Measurements from ENCODE around the gene TLE2. TPM values are rescaled to one million over a fixed set of nuclear protein-coding genes. Genes with fewer than 3 reads are reported as not detected.
"Not testable (repeated sequence)": the region's sequence is repeated elsewhere in the genome, so short reads cannot be mapped to it uniquely, and the experiment has no call there.

TLE2 gene
- total RNA-seq, 8 experiments from 2014 or later = 0.13 to 11.8 (median 4.4) TPM; not detected in 2

DNA sequence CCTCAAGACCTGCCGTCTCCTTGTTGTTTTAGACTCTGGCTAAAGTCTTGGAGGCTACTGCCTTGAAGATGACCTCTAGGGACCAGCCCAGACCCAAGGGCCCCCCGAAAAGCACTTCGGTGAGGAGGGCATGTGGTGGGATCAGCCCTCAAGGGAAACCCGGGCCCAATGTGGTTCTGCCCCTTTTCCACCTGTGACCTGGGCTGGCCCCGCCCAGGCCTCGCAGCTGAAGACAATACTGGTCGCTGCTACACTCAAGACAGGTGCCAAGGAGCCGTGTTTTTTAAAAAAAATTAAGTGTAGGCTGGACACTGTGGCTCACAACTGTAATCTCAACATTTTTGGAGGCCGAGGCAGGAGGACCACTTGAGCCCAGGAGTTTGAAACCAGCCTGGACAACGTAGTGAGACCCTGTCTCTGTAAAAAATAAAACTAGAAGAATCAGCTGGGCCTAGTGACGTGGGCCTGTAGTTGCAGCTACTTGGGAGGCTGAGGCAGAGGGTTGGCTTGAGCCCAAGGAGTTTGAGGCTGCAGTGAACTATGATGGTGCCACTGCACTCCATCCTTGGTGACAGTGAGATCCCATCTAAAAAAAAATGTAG lies 50.8 kb downstream of the TLE2 start:
- H3K4me3 ChIP-seq = no peak overlapping the region
- ATAC-seq (replicated peaks in 6 of 8) = no peak
- H3K4me1 ChIP-seq (replicated peaks in 1 of 2) = peaks cover 9 to 24% of the 10 kb centered on the region in 2 donors
- in situ Hi-C loops (cut with MboI; ENCODE audit: low pct_unique_long_range_greater_than_20kb in 2 of 9, low sequenced_read_pairs in 9 of 9, unreplicated experiment in 9 of 9) = no loop called here
- no peak overlapping the region for H3K27ac ChIP-seq
- 71 to 85% (median 73%) methylated on average over 3 to 5 of the region's 11 CpGs; no CpG with 5 or more reads in 5 of the 10 experiments for WGBS, 10 experiments

DNA sequence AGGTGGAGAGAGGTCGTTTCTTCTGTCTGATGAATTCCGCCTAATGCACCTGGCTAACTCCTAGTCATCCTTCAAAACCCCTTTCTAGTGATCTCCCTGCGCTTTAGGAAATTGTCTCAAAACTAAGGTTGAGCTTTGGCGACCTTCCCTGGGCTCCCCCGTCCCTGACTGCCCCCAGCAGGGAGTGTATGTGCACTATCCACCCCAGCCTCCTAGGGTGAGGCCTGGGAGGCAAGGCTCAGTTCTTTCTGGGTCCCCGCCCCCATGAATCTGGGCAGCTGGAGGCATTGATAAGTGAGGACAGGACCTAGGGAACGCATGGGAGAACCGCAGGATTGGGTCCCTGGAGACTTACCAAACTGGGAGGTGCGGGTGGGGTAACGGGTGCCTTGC lies 51.3 kb downstream of the TLE2 start:
- peaks cover 5 to 18% of the 10 kb centered on the region in 2 donors for H3K4me1 ChIP-seq (replicated peaks in 1 of 2)
- no peak overlapping the region for H3K27ac ChIP-seq
- ATAC-seq (replicated peaks in 6 of 8) = peak in 5 of 8 experiments; percentile 5 to 30 (median 14)
- peak overlapping the region in 3 of 5 donors; percentile 16 to 39 (median 19) for H3K4me3 ChIP-seq
- in situ Hi-C loops (cut with MboI; ENCODE audit: low pct_unique_long_range_greater_than_20kb in 2 of 9, low sequenced_read_pairs in 9 of 9, unreplicated experiment in 9 of 9) = no loop called here
- WGBS, 10 experiments = 7 to 72% (median 40%) methylated on average over 1 to 6 of the region's 10 CpGs; no CpG with 5 or more reads in 7 of the 10 experiments

DNA sequence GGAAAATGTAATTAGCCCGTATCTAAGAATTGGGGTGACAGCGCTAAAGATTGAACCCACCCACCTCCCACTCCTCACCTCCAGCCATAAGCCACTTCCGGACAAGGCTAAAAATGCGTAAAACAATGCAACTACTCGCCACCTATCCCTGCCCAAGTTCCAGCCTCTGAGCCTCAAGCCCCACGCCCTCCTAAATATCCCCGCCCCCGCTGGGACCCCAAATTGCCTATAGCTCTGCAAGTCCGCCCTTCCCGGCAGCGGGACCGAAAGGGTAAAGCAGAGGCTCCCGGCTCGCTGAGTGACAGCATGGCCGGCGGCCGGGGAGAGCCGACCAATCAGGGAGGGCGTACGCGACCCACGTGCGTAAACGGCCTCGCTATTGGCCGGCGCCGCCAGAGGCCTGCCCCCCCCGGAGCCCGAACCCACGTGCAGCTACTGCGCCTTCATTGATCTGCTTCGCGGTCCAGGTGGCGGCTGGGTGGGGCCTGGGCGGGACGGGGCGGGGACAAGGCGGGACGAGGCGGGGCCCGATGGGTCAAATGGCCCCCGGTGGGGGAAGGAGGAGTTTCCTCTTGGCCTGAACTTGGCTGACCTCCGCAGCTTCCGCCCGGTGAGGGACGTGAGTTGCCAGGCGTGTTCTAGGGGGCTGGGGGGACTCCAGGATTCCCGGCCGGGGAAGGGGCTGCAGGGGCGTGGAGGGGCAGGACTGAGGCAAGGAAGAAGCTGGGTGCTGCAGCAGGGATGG lies 51.9 kb downstream of the TLE2 start, which contains the start of gene TLE6:
TSS of gene TLE6 (plus strand) at position 564 of the 745 bp plus-strand sequence. CDS start 670 bp downstream, outside the sequence.
- in situ Hi-C loops (cut with MboI; ENCODE audit: low pct_unique_long_range_greater_than_20kb in 2 of 9, low sequenced_read_pairs in 9 of 9, unreplicated experiment in 9 of 9) = no loop called here
- WGBS, 10 experiments = 0 to 7% (median 0%) methylated on average over 1 to 3 of the region's 51 CpGs; no CpG with 5 or more reads in 3 of the 10 experiments
- H3K27ac ChIP-seq = no peak within 1 kb of the TSS

DNA sequence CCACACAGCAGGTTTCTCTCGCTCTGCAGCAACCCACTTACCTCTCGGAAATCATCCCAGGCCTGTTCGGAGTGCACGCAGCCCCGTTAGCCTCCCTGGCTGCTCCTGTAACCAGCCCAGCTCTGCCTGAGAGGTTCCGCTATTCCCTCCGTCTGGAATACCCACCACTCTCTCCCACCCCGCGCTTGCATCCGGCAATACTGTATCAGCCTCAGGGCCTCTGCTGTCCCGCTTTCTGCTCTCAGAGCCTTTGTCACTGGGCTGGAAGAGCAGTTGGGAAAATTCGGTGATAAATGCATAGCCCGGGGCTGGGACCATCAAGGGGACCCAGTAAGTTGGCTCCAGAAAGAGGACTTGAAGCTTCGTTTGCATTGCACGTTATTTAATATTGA lies 52.5 kb downstream of the TLE2 start:
- Histone ChIP-seq H3K4me1 (replicated peaks in 1 of 2) (peaks cover 4 to 14% of the 10 kb centered on the region in 2 donors), H3K27ac (no peak overlapping the region), H3K4me3 (peak overlapping the region in 4 of 5 donors; percentile 10 to 39 (median 23))
- ATAC-seq (replicated peaks in 6 of 8) = peak in 4 of 8 experiments; percentile 2 to 9 (median 4)
- 0 to 12% (median 0%) methylated on average over 1 to 10 of the region's 15 CpGs; no CpG with 5 or more reads in 1 of the 10 experiments for WGBS, 10 experiments
- in situ Hi-C loops (cut with MboI; ENCODE audit: low pct_unique_long_range_greater_than_20kb in 2 of 9, low sequenced_read_pairs in 9 of 9, unreplicated experiment in 9 of 9) = no loop called here

More for the DNA sequence above, 51.9 kb downstream of the TLE2 start, which contains the start of gene TLE6:
- Histone ChIP-seq H3K4me3 (peak within 1 kb of the TSS in 4 of 5 donors; percentile 10 to 39 (median 23)), H3K4me1 (replicated peaks in 1 of 2) (peaks cover 4 to 14% of the 10 kb centered on the region in 2 donors)
- ATAC-seq (replicated peaks in 6 of 8) = peak; percentile 90 to 98 (median 96)

DNA sequence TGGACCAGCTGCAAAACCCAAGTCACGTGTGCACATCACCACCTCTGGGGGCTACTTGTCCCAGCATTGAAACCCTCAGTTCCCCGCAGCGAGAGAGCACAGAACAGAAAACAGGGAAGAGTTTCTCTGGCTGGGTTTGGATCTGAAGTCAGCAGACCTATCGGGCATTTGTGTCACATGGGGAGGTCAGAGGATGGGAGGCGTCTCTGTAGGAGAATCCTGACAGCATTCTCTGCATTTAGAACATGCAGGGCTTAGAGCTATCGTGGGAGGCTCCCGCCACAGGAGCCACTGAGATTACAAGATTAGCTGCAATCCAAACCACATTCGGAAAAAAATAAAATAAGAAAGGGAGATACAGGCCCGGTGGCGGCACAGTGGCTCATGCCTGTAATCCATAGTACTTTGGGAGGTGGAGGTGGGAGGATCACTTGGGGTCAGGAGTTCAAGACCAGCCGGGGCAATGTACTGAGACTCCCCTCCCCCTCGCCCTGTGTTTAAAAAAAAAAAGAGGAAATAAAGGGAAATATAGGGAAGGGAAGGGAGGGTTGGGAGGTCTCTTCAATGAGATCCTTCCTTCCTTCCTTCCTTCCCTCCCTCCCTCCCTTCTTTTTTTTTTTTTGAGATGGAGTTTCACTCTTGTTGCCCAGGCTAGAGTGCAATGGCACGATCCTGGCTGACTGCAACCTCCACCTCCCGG lies 54.6 kb downstream of the TLE2 start:
- Histone ChIP-seq H3K27ac (no peak overlapping the region), H3K4me1 (replicated peaks in 1 of 2) (peaks cover 4 to 14% of the 10 kb centered on the region in 2 donors), H3K4me3 (no peak overlapping the region)
- in situ Hi-C loops (cut with MboI; ENCODE audit: low pct_unique_long_range_greater_than_20kb in 2 of 9, low sequenced_read_pairs in 9 of 9, unreplicated experiment in 9 of 9) = loop anchor here in 7 of 9 experiments (25.0 kb wide), 3 partner anchors 138 to 288 kb away; no protein-coding TSS in a partner anchor
- 0 to 65% (median 34%) methylated on average over 1 to 7 of the region's 14 CpGs; no CpG with 5 or more reads in 1 of the 10 experiments for WGBS, 10 experiments
- ATAC-seq (replicated peaks in 6 of 8) = peak in 2 of 8 experiments; percentile 63 to 65

DNA sequence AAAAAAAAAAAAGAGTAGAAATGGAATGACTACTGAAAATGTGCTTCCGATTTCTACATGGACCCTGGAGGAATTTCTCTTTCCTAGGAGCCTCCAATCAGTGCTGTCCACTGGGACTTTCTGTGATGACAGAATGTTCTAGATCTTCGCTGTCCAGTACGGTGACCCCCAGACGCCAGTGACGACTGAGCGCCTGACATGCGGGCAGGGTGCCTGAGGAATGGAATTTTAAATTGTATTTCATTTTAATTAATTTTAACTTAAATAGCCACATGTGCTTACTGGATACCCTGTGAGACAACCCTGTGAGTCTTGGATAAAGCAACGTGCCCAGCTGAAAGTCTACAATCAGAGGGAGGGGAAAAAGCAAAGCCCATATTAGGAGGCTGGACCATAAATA lies 55.9 kb downstream of the TLE2 start:
- Histone ChIP-seq H3K4me3 (no peak overlapping the region), H3K27ac (no peak overlapping the region), H3K4me1 (replicated peaks in 1 of 2) (peaks cover 4 to 16% of the 10 kb centered on the region in 2 donors)
- 55 to 76% (median 67%) methylated on average over 1 to 6 of the region's 8 CpGs; no CpG with 5 or more reads in 3 of the 10 experiments for WGBS, 10 experiments
- in situ Hi-C loops (cut with MboI; ENCODE audit: low pct_unique_long_range_greater_than_20kb in 2 of 9, low sequenced_read_pairs in 9 of 9, unreplicated experiment in 9 of 9) = loop anchor here in 7 of 9 experiments (25.0 kb wide), 3 partner anchors 139 to 289 kb away; no protein-coding TSS in a partner anchor
- peak in 1 of 8 experiments; percentile 2 for ATAC-seq (replicated peaks in 6 of 8)

DNA sequence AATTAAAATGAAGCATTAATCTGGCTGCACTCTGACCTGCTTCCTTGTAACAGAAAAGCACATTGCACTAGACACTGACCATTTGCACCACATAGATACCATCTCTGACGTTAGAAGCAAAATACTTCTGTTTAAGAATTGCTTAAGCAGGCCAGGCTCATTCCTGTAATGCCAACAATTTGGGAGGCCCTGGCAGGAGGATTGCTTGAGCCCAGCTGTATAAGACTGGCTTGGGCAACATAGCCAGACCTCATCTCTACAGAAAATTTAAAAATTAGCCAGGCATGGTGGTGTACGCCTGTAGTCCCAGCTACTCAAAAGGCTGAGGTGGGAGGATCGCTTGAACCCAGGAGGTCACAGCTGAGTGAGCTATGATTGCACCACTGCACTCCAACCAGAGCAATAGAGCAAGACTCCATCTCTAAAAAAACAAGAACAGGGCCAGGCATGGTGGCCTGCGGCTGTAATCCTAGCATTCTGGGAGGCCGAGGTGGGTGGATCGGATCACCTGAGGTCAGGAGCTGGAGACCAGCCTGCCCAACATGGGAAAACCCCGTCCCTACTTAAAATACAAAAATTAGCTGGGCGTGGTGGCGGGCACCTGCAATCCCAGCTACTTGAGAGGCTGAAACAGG lies 58.8 kb downstream of the TLE2 start:
- Histone ChIP-seq H3K4me3 (no peak overlapping the region), H3K4me1 (replicated peaks in 1 of 2) (peaks cover 0 to 2% of the 10 kb centered on the region in 2 donors), H3K27ac (no peak overlapping the region)
- no peak for ATAC-seq (replicated peaks in 6 of 8)
- WGBS, 10 experiments = 20 to 100% (median 78%) methylated on average over 1 to 9 of the region's 9 CpGs; no CpG with 5 or more reads in 3 of the 10 experiments
- in situ Hi-C loops (cut with MboI; ENCODE audit: low pct_unique_long_range_greater_than_20kb in 2 of 9, low sequenced_read_pairs in 9 of 9, unreplicated experiment in 9 of 9) = loop anchor here in 7 of 9 experiments (25.0 kb wide), 3 partner anchors 142 to 292 kb away; no protein-coding TSS in a partner anchor

DNA sequence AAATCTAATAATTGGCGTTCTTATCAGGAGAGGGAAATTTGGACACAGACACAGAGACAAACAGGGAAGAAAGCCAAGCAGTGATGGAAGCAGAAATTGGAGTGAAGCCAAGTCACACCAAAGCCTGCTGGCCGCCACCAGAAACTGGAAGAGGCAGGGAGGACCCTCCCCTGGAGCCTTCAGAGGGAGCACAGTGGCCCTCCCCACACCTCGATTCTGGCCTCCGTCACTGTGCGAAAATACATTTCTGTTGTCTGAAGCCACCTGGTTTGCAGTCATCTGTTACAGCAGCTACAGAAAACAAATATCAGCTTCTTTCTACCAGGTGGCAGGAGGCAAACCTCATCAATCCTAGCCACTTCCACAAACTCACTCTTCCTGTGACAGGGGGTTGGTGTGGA lies 60.0 kb downstream of the TLE2 start:
- Histone ChIP-seq H3K4me3 (no peak overlapping the region), H3K27ac (no peak overlapping the region), H3K4me1 (replicated peaks in 1 of 2) (peaks cover 0 to 2% of the 10 kb centered on the region in 2 donors)
- ATAC-seq (replicated peaks in 6 of 8) = peak in 3 of 8 experiments; percentile 24 to 81 (median 45)
- 33 to 66% (median 43%) methylated on average over 2 to 4 of the region's 5 CpGs; no CpG with 5 or more reads in 7 of the 10 experiments for WGBS, 10 experiments
- in situ Hi-C loops (cut with MboI; ENCODE audit: low pct_unique_long_range_greater_than_20kb in 2 of 9, low sequenced_read_pairs in 9 of 9, unreplicated experiment in 9 of 9) = loop anchor here in 7 of 9 experiments (25.0 kb wide), 3 partner anchors 143 to 293 kb away; no protein-coding TSS in a partner anchor

DNA sequence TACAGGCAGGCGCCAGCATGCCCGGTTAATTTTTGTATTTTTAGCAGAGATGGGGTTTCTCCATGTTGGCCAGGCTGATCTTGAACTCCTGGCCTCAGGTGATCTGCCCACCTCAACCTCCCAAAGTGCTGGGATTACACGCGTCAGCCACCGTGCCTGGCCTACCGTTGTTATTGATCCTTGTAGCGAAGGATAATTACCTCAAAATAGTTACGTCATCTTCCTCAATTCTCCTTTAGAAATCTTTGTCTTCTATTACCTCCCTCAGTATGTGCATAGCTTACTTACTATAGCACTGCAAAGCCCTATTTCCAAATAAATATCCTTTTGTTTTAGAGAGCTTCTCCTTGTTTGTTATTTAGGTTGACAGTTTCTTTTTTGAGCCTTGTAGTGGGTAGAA lies 61.1 kb downstream of the TLE2 start:
- H3K4me3 ChIP-seq = no peak overlapping the region
- 48 to 92% (median 75%) methylated on average over 1 to 8 of the region's 8 CpGs for WGBS, 10 experiments
- no peak for ATAC-seq (replicated peaks in 6 of 8)
- H3K27ac ChIP-seq = no peak overlapping the region
- in situ Hi-C loops (cut with MboI; ENCODE audit: low pct_unique_long_range_greater_than_20kb in 2 of 9, low sequenced_read_pairs in 9 of 9, unreplicated experiment in 9 of 9) = loop anchor here in 7 of 9 experiments (25.0 kb wide), 3 partner anchors 144 to 294 kb away; no protein-coding TSS in a partner anchor
- peaks cover 0 to 2% of the 10 kb centered on the region in 2 donors for H3K4me1 ChIP-seq (replicated peaks in 1 of 2)

DNA sequence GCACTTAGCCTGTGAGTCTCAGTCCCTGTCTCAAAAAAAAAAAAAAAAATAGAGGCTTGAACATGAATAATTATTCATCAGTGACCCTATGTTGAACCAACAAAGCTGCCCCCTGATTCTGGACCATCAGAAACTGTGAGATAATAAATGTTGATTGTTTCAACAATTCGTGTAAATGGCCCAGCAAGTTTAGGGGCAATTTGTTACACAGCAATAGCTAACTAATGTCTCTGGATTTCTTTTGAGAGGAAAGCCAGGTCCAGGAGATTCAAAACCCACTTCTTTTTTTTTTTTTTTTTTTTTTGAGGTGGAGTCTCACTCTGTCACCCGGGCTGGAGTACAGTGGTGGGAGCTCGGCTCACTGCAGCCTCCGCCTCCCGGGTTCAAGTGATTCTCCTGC lies 64.2 kb downstream of the TLE2 start:
- no peak overlapping the region for H3K4me3 ChIP-seq
- WGBS, 10 experiments = 80 to 100% (median 100%) methylated on average over 1 to 3 of the region's 5 CpGs; no CpG with 5 or more reads in 4 of the 10 experiments
- H3K4me1 ChIP-seq (replicated peaks in 1 of 2) = peaks cover 0 to 2% of the 10 kb centered on the region in 2 donors
- H3K27ac ChIP-seq = no peak overlapping the region
- ATAC-seq (replicated peaks in 6 of 8) = no peak
- in situ Hi-C loops (cut with MboI; ENCODE audit: low pct_unique_long_range_greater_than_20kb in 2 of 9, low sequenced_read_pairs in 9 of 9, unreplicated experiment in 9 of 9) = loop anchor here in 7 of 9 experiments (25.0 kb wide), 3 partner anchors 147 to 297 kb away; no protein-coding TSS in a partner anchor

DNA sequence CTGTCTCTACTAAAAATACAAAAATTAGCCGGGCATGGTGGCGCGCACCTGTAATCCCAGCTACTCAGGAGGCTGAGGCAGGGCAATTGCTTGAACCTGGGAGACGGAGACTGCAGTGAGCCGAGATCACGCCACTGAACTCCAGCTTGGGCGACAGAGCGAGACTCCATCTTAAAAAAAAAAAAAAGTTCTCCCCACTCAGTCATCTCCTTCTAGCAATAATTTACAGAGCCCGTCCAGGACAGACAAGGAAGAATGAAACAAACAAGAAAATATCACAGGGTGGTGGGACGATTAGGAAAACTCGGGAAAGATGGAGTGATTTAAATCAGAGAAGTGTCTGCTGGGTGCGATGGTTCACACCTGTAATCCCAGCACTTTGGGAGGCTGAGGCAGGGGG lies 65.4 kb downstream of the TLE2 start:
- H3K27ac ChIP-seq; H3K4me1 ChIP-seq (replicated peaks in 1 of 2); H3K4me3 ChIP-seq; ATAC-seq (replicated peaks in 6 of 8): not testable (repeated sequence)
- WGBS, 10 experiments = 48 to 95% (median 75%) methylated on average over 2 to 9 of the region's 12 CpGs; no CpG with 5 or more reads in 5 of the 10 experiments
- in situ Hi-C loops (cut with MboI; ENCODE audit: low pct_unique_long_range_greater_than_20kb in 2 of 9, low sequenced_read_pairs in 9 of 9, unreplicated experiment in 9 of 9) = loop anchor here in 7 of 9 experiments (25.0 kb wide), 3 partner anchors 149 to 299 kb away; no protein-coding TSS in a partner anchor

DNA sequence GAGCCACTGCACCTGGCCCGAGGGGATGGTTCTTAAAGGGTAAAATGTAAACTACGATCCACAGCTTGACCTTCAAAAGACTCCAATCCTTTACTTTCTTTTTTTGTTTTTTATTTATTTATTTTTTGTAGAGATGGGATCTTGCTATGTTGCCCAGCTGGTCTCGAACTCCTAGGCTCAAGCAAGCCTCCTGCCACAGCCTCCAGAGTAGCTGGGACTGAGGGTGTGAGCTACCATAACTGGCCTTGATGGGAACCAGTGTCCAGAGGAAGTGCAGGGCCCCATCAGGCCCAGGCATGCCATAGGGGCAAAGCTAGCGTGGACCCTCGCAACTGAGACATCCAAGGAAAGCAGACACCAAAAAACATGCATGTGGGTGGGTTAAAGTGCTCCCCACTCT lies 66.0 kb downstream of the TLE2 start:
- H3K27ac ChIP-seq = no peak overlapping the region
- H3K4me3 ChIP-seq = no peak overlapping the region
- in situ Hi-C loops (cut with MboI; ENCODE audit: low pct_unique_long_range_greater_than_20kb in 2 of 9, low sequenced_read_pairs in 9 of 9, unreplicated experiment in 9 of 9) = loop anchor here in 7 of 9 experiments (25.0 kb wide), 3 partner anchors 149 to 299 kb away; no protein-coding TSS in a partner anchor
- H3K4me1 ChIP-seq (replicated peaks in 1 of 2) = no peaks in the 10 kb centered on the region
- 17 to 83% (median 79%) methylated on average over 1 to 5 of the region's 5 CpGs for WGBS, 10 experiments
- ATAC-seq (replicated peaks in 6 of 8) = no peak
